Measurements from ENCODE around the gene GCN1. TPM values are rescaled to one million over a fixed set of nuclear protein-coding genes. Genes with fewer than 3 reads are reported as not detected.

The GCN1 gene
- total and polyA plus RNA-seq, 2 of the 8 experiments (the other 6 are each of a cell fraction or from before 2014, with no cell fraction given) = 61.4 to 133 TPM

GRCh38 chr12:120144215-120144614 lies 50.3 kb downstream of the GCN1 start:
- FAIRE-seq = no peak
- POLR2A ChIA-PET (ENCODE audit: partially characterized antibody) = interaction anchor here (2.0 kb wide), 1 partner anchor 57 kb away, joined by 7 read pairs; the partner anchor contains the start of gene RPLP0

More at GRCh38 chr12:120144215-120144614, 50.3 kb downstream of the GCN1 start:
- Histone ChIP-seq H3K23ac (ENCODE audit: insufficient read length) (no peak overlapping the region), H3K79me2 (ENCODE audit: control insufficient read depth in 1 of 2, insufficient read depth in 2 of 2, low read length in 2 of 2) (no peaks in the 10 kb centered on the region), H3K18ac (ENCODE audit: extremely low read depth, low read length) (no peak overlapping the region), H2AFZ (ENCODE audit: low read length) (no peak overlapping the region), H3K4ac (replicated peaks; ENCODE audit: insufficient read length, low read depth, low read length) (no peak overlapping the region), H2BK20ac (ENCODE audit: low read length) (no peak overlapping the region), H2BK12ac (ENCODE audit: low read depth, low read length) (no peak overlapping the region), H3K27ac (ENCODE audit: low read depth, low read length) (no peak overlapping the region), H2BK120ac (replicated peaks; ENCODE audit: low read depth, low read length) (no peak overlapping the region), H3K27me3 (replicated peaks in 1 of 4; ENCODE audit: control insufficient read depth in 3 of 4, extremely low read depth in 1 of 4, insufficient read depth in 3 of 4, low read length in 3 of 4) (no peaks in the 10 kb centered on the region), H3K79me1 (ENCODE audit: low read depth, low read length) (0 out of 2 replicates have a peak, but pooled peaks cover 2% of the 10 kb centered on the region), H4K5ac (ENCODE audit: insufficient read length, low read depth, low read length) (no peak overlapping the region), H3K23me2 (ENCODE audit: low read depth, low read length) (no peaks in the 10 kb centered on the region), H4K8ac (ENCODE audit: extremely low read depth, insufficient read depth, low read length) (no peak overlapping the region), H2BK15ac (ENCODE audit: low read length) (no peak overlapping the region), H3K4me1 (replicated peaks in 1 of 4; ENCODE audit: control insufficient read depth in 3 of 4, insufficient read depth in 4 of 4, low read length in 3 of 4) (no peaks in the 10 kb centered on the region; a peak in 1 of 7 replicates), H3K9me3 (ENCODE audit: insufficient read depth in 2 of 2, low read depth in 1 of 2, low read length in 1 of 2) (no peaks in the 10 kb centered on the region), H3K14ac (ENCODE audit: insufficient read length) (no peak overlapping the region), H2AK5ac (ENCODE audit: low read depth, low read length) (no peak overlapping the region), H4K91ac (replicated peaks; ENCODE audit: insufficient read length, low read length) (no peak overlapping the region), H4K20me1 (replicated peaks in 1 of 2; ENCODE audit: control insufficient read depth in 1 of 2, insufficient read depth in 2 of 2, low read length in 2 of 2) (peaks cover 0 to 9% of the 10 kb centered on the region in 2 experiments), H3K9ac (replicated peaks in 1 of 4; ENCODE audit: extremely low read depth in 1 of 4, low read depth in 3 of 4, low read length in 3 of 4) (no peak overlapping the region), H3K56ac (replicated peaks; ENCODE audit: insufficient read length, low read depth, low read length) (no peak overlapping the region), H3K4me2 (ENCODE audit: insufficient read depth in 1 of 2, low read depth in 2 of 2, low read length in 2 of 2) (no peak overlapping the region), H3K36me3 (ENCODE audit: control insufficient read depth in 2 of 4, insufficient read depth in 4 of 4, low read length in 3 of 4) (peaks cover 65 to 93% (median 80%) of the 10 kb centered on the region in 4 experiments), H2BK5ac (ENCODE audit: low read depth, low read length) (no peak overlapping the region; the same call in 1 of the 2 replicates), H3K4me3 (ENCODE audit: extremely low read depth in 1 of 4, insufficient read depth in 2 of 4, low read depth in 3 of 4, low read length in 4 of 4) (no peak overlapping the region)
- no peak for DNase-seq (ENCODE audit: low read depth in 1 of 2, low spot score in 2 of 2)
- CTCF ChIA-PET (ENCODE audit: partially characterized antibody) = interaction anchor here (1.1 kb wide), 1 partner anchor 10 kb away, joined by 3 read pairs; no protein-coding TSS in a partner anchor
- 93% methylated on average over 11 of the region's 11 CpGs; no CpG with 5 or more reads in 1 of the 2 experiments for WGBS, 2 experiments (ENCODE audit: extremely low coverage in 1 of 2, insufficient coverage in 1 of 2, insufficient read length in 1 of 2, insufficient replicate concordance in 2 of 2, low coverage in 1 of 2, low lambda C conversion rate in 2 of 2, missing lambda C conversion rate in 1 of 2)
- no peak for TF ChIP-seq CTCF (IDR thresholded peaks at IDR 0.05; ENCODE audit: control extremely low read depth in 1 of 3, insufficient read depth in 1 of 3, low read depth in 1 of 3, low read length in 3 of 3)

Measured in H1 (cell line).